GM19035 (cell line): ENCODE data around the gene PWWP2A.
"Not testable (repeated sequence)": the region's sequence is repeated elsewhere in the genome, so short reads cannot be mapped to it uniquely, and the experiment has no call there.

ENCODE experiments used
- ATAC-seq: cut with Tn5 transposase; IDR thresholded peaks from one replicate; pipeline ENCODE4 v1.9.1; 2021; ENCODE audit not compliant: unreplicated experiment

PWWP2A gene

GRCh38 chr5:160081495-160081894, 37.8 kb downstream of the PWWP2A start:
- ATAC-seq: no peak

GRCh38 chr5:160079753-160080152, 39.5 kb downstream of the PWWP2A start:
- no peak for ATAC-seq

- ATAC-seq: no peak
Measured at GRCh38 chr5:160076997-160077396, 42.3 kb downstream of the PWWP2A start.

- no peak for ATAC-seq
Measured at GRCh38 chr5:160075073-160075472, 44.2 kb downstream of the PWWP2A start.

GRCh38 chr5:160071916-160072315, 47.3 kb downstream of the PWWP2A start:
- no peak for ATAC-seq

- ATAC-seq: no peak
Measured at GRCh38 chr5:160071516-160071915, 47.7 kb downstream of the PWWP2A start.

- not testable (repeated sequence) for ATAC-seq
Measured at GRCh38 chr5:160069120-160069519, 50.1 kb downstream of the PWWP2A start.

- no peak for ATAC-seq
Measured at GRCh38 chr5:160064995-160065614, 54.1 kb downstream of the PWWP2A start.

GRCh38 chr5:160064417-160064810, 54.8 kb downstream of the PWWP2A start:
- no peak for ATAC-seq

GRCh38 chr5:160061770-160062169, 57.5 kb downstream of the PWWP2A start:
- no peak for ATAC-seq

- no peak for ATAC-seq
Measured at GRCh38 chr5:160060001-160060400, 59.2 kb downstream of the PWWP2A start.

GRCh38 chr5:160057256-160057655, 62.0 kb downstream of the PWWP2A start:
- ATAC-seq: no peak

- no peak for ATAC-seq
Measured at GRCh38 chr5:160054831-160055230, 64.4 kb downstream of the PWWP2A start.

- ATAC-seq: no peak
Measured at GRCh38 chr5:160054047-160054446, 65.2 kb downstream of the PWWP2A start.

- ATAC-seq: no peak
Measured at GRCh38 chr5:160049099-160049498, 70.2 kb downstream of the PWWP2A start.

GRCh38 chr5:160048131-160048530, 71.1 kb downstream of the PWWP2A start:
- no peak for ATAC-seq

GRCh38 chr5:160047423-160047822, 71.8 kb downstream of the PWWP2A start:
- no peak for ATAC-seq

- no peak for ATAC-seq
Measured at GRCh38 chr5:160044967-160045366, 74.3 kb downstream of the PWWP2A start.

- no peak for ATAC-seq
Measured at GRCh38 chr5:160044391-160044804, 74.9 kb downstream of the PWWP2A start.

GRCh38 chr5:160042671-160043070, 76.6 kb downstream of the PWWP2A start:
- no peak for ATAC-seq
